ENCODE measurements around the gene ARHGAP26.

ARHGAP26 gene

GRCh38 chr5:143008809-143009521 is 238.8 kb downstream of the ARHGAP26 start:
- no peak overlapping the region for H3K27ac ChIP-seq (ENCODE audit: low read depth, low read length)
- H3K4me3 ChIP-seq (ENCODE audit: low read length), result no peak overlapping the region
- H3K4me1 ChIP-seq (ENCODE audit: control insufficient read depth, low read length), result peaks cover 25% of the 10 kb centered on the region
- H3K9me2 ChIP-seq (replicated peaks; ENCODE audit: control insufficient read depth, low read length), result no peaks in the 10 kb centered on the region
- H3K27me3 ChIP-seq (ENCODE audit: control insufficient read depth, low read length), result no peaks in the 10 kb centered on the region
- H3K36me3 ChIP-seq (ENCODE audit: control insufficient read depth, low read length), result no peaks in the 10 kb centered on the region
- H3K4me2 ChIP-seq (ENCODE audit: low read length), result no peak overlapping the region
- no peaks in the 10 kb centered on the region for H3F3A ChIP-seq (ENCODE audit: control insufficient read depth, insufficient read depth)
- H3K79me2 ChIP-seq (ENCODE audit: control insufficient read depth, low read length), result no peaks in the 10 kb centered on the region
- TF ChIP-seq CTCF (IDR thresholded peaks at IDR 0.05; ENCODE audit: low read depth, low read length, poor library complexity, severe bottlenecking) (no peak), EZH2phosphoT487 (IDR thresholded peaks at IDR 0.05; ENCODE audit: borderline replicate concordance, low read length) (no peak)
- no peaks in the 10 kb centered on the region for H4K20me1 ChIP-seq (ENCODE audit: control insufficient read depth, insufficient read depth, low read depth, low read length)
- no peaks in the 10 kb centered on the region for H3K9me3 ChIP-seq (ENCODE audit: control insufficient read depth, insufficient read depth, low read length)

- no peaks in the 10 kb centered on the region for H3F3A ChIP-seq (ENCODE audit: control insufficient read depth, insufficient read depth)
- no peak overlapping the region for H3K4me2 ChIP-seq (ENCODE audit: low read length)
- no peaks in the 10 kb centered on the region for H3K27me3 ChIP-seq (ENCODE audit: control insufficient read depth, low read length)
- H3K4me3 ChIP-seq (ENCODE audit: low read length), result no peak overlapping the region
- no peaks in the 10 kb centered on the region for H4K20me1 ChIP-seq (ENCODE audit: control insufficient read depth, insufficient read depth, low read depth, low read length)
- no peak overlapping the region for H3K27ac ChIP-seq (ENCODE audit: low read depth, low read length)
- H3K79me2 ChIP-seq (ENCODE audit: control insufficient read depth, low read length), result no peaks in the 10 kb centered on the region
- H3K4me1 ChIP-seq (ENCODE audit: control insufficient read depth, low read length), result peaks cover 12% of the 10 kb centered on the region
- TF ChIP-seq EZH2phosphoT487 (IDR thresholded peaks at IDR 0.05; ENCODE audit: borderline replicate concordance, low read length) (no peak), CTCF (IDR thresholded peaks at IDR 0.05; ENCODE audit: low read depth, low read length, poor library complexity, severe bottlenecking) (no peak)
- H3K36me3 ChIP-seq (ENCODE audit: control insufficient read depth, low read length), result no peaks in the 10 kb centered on the region
- H3K9me2 ChIP-seq (replicated peaks; ENCODE audit: control insufficient read depth, low read length), result no peaks in the 10 kb centered on the region
- H3K9me3 ChIP-seq (ENCODE audit: control insufficient read depth, insufficient read depth, low read length), result no peaks in the 10 kb centered on the region
Measured at GRCh38 chr5:143010351-143010750, 240.2 kb downstream of the ARHGAP26 start.

- H3K27ac ChIP-seq (ENCODE audit: low read depth, low read length), result no peak overlapping the region
- no peaks in the 10 kb centered on the region for H3K27me3 ChIP-seq (ENCODE audit: control insufficient read depth, low read length)
- H3K79me2 ChIP-seq (ENCODE audit: control insufficient read depth, low read length), result no peaks in the 10 kb centered on the region
- TF ChIP-seq EZH2phosphoT487 (IDR thresholded peaks at IDR 0.05; ENCODE audit: borderline replicate concordance, low read length) (no peak), CTCF (IDR thresholded peaks at IDR 0.05; ENCODE audit: low read depth, low read length, poor library complexity, severe bottlenecking) (no peak)
- H3K9me2 ChIP-seq (replicated peaks; ENCODE audit: control insufficient read depth, low read length), result no peaks in the 10 kb centered on the region
- no peaks in the 10 kb centered on the region for H4K20me1 ChIP-seq (ENCODE audit: control insufficient read depth, insufficient read depth, low read depth, low read length)
- H3K4me2 ChIP-seq (ENCODE audit: low read length), result no peak overlapping the region
- H3K4me1 ChIP-seq (ENCODE audit: control insufficient read depth, low read length), result peaks cover 8% of the 10 kb centered on the region
- no peaks in the 10 kb centered on the region for H3K9me3 ChIP-seq (ENCODE audit: control insufficient read depth, insufficient read depth, low read length)
- no peaks in the 10 kb centered on the region for H3K36me3 ChIP-seq (ENCODE audit: control insufficient read depth, low read length)
- H3F3A ChIP-seq (ENCODE audit: control insufficient read depth, insufficient read depth), result no peaks in the 10 kb centered on the region
- no peak overlapping the region for H3K4me3 ChIP-seq (ENCODE audit: low read length)
Measured at GRCh38 chr5:143011585-143011984, 241.4 kb downstream of the ARHGAP26 start.

Measured in DOHH2 (cell line).